ENCODE data around the gene ATP8A1.
"Not testable (repeated sequence)": the region's sequence is repeated elsewhere in the genome, so short reads cannot be mapped to it uniquely, and the experiment has no call there.

ATP8A1 gene

DNA sequence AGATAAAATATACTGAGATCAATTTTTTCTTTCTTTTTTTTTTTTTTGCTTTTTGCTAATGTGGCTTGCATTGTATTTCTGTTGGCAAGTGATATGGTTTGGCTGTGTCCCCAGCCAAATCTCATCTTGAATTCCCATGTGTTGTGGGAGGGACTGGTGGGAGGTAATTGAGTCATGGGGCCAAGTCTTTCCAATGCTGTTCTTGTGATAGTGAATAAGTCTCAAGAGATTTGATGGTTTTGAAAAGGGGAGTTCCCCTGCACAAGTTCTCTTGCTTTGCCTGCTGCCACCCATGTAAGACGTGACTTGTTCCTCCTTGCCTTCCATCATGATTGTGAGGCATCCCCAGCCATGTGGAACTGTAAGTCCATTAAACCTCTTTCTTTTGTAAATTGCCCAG lies 195.7 kb downstream of the ATP8A1 start:
- not testable (repeated sequence) for DNase-seq

DNA sequence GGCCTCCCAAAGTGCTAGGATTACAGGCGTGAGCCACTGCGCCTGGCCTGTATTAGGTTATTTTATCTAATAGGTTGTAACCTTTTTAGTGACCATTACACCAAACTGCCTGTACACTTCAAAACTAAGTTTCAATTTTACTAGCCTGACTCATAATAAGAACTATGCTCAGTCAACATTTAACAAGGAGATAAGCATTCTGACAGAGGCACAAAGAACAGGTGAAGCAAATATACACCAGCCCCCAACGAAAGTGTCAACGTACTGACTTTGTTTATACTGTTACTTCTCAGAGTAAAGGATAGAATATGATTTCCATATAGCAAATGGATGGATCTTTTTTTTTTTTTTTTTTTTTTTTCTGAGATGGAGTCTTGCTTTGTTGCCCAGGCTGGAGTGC lies 196.9 kb downstream of the ATP8A1 start:
- DNase-seq, result no peak

DNA sequence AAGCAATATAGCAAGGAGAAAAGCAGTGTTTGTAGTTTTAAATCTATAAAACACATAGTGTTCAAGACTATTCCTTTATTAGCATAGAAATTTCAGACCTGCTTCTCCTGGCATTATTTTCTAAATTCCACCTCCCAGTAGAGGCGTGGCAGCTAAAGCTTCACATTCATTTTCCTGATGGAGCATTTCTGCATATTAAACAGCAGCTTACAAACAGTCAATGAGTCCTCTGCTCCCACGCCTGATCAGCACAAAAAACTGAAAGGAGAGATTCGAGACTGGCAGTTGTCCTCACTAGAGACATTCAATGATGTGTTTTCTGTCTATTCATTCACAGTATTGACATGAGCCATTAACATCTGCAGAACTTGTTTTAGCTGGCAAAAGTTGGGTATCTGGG lies 198.2 kb downstream of the ATP8A1 start:
- no peak for DNase-seq

DNA sequence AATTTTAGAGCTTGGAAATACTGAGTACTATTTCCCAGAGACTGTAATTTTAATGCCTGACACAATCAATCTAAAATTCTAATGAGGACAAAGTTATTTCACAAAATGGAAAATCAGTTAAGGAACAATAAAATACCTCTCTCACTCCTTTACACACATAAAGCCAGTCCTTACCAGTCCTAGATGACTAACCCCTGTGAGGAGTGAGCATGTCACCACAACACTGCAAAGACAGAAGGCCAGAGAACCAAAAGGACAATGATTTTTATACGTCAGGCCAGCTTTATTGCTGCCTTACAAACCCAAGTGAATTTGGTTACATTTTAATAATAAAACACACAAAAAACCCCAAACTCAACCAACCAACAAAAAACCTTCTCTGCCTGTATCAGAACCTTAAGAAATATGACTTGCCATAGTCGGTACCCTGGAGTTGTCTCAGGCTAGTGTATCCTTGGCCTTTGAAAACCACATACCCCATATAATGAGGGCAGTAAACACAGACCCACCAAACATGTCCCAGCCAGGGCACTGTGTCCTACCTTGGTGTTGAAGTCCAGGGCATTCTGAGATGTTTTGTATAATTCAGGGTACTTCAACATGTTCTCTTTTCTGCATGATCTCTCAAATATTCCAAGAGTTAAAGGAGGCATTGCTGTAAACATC lies 202.0 kb downstream of the ATP8A1 start:
- no peak for DNase-seq

DNA sequence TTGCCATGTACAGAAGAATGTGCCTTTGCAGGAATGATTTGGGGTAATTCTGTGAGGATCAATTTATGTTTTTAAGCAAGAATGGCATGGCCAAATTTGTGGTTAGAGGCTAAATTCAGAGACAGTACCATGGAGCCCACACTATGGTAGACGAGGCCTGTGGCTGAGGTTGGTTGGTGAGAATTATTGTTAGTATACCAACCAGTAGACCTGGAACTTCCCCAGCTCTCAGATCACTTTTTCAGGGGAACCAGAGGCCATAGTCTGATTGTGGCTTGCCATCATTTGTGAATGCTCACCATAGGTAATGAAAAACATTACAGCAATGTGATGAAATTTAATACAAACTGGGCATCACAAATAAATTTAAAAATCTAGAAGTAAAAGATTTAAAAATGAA lies 203.3 kb downstream of the ATP8A1 start:
- DNase-seq, result no peak

DNA sequence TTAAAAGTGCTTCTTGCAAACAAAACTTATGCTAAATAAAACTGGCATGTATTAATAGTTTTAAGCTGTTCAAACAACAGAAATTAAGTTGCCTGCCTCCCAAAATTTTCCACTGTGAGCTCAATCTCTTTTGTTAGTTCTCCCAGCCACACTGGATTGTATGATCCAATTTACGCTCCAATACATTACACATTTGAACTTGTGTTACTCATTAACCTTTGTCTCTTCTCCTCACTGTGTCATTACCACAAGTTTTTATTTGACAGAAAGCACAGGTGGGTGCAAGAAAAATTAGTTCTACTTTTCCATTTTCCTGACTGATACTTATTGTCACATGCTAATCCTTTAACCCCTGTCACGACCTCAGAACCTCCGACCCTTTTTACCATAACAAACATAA lies 204.1 kb downstream of the ATP8A1 start:
- no peak for DNase-seq

DNA sequence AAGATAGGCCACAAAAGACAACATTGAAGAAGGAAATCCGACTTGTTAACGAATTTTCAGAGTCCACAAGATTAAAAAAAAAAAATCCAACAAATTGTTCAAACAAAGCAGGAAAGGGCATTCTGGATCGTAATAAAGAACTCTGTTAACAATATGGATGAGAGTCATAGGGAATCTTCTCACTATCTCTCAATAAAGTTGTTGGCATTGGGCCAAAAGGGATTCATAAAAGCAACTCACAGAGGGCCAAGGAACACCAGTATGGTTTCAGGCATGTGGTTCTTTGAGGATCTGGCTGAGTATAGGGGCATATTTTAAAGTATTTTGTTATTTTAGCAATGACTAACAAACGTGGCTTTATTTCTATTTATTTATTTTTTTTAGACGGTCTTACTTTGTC lies 210.1 kb downstream of the ATP8A1 start:
- DNase-seq, result no peak

DNA sequence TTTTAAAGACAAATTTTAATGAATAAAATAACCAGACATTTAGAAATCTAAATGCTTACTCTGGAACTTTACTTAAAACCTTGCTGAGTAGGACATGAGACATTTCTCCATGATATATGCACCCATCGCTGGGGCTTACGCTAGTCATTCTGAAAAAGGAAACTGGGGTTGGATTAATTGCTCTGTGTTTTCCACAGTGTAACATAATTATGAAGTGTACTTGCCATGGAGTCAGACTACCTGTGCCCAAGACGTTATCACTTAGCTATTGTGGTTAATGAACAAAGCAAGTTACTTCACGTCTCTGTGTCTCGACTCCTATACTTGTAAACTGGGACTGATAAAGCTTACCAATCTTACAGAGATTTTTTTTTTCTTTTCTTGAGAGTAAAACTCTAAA lies 211.9 kb downstream of the ATP8A1 start:
- no peak for DNase-seq

DNA sequence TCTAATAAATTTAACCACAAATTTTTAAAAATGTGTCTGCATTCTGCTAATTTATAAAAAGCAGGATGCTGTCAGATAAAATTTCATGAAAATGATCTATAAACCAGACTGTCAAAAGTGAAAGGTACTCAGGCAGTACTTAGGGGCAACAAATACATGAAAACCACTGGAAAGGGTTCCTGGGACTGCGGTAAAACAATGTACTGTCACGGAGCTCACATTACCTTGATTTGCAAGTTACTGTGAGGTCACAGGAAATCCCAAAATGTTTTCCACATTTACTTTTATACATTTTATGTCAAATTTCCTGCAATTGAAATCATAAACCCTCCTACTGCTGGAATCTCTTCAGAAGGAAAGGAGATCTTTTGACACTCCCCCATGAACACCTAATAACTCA lies 214.3 kb downstream of the ATP8A1 start:
- no peak for DNase-seq

DNA sequence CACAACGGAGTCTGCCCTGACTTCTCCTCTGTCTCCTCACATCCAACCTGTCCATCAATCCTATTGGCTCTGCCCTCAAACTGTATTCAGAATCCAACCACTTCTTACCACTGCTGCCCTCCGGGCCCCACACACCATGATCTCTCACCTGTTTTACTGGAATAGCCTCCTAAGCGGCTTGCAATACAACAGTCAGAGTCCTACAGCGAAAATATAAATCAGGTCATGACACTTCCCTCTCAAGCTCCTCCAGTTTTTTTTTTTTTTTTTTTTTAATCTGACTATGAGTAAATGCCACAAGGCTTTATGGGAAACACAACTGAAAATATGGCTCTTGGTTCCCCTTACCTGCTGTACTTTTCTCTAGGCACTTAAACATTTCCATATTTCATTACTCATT lies 216.8 kb downstream of the ATP8A1 start:
- no peak for DNase-seq

DNA sequence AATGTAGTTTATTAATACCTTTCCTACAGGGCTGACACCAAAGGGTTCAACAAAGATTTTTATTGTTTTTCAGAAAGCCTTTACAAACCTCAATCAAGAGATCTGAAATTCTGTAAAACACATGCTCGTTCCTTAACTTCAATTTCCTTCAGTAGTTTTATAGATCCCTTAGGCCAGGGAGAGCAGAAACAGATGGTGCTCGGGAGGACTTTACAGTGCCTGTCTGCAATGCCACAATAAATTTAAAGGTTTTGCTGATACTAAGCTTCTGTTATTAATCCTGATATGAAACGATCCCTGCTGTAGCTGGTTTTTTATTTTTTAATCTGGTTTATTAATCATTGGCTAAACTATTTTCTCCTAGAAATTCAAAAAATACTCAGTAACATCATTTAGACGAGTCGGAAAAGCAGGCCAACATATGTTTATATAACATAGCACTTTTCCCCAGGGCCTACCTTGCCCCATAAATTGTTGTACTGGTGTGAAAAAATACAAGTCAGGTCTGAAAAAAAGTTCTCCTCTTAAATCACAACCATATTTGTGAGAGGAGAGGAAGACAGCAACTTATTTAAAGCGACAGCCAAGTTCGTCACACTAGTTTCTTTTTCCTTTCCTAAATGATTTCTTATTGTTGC lies 219.9 kb downstream of the ATP8A1 start:
- DNase-seq, result no peak

DNA sequence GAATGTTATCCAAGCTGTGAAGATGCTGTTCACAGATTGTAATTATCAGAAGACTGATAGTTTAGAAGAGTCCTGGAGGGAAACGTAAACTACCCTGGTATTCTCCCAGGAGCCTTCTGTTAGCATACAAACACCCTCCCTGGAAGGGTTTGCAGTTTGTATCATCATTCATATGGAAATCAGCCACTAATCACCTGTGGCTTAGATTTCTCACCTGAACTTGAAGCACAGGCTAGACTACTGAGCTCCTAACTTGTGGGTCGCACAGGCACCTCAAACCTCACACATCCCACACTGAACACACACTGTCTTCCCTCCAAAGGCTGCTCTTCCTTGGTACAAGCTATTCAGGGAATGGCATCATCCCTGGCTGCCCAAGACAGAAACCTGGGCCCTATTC lies 228.9 kb downstream of the ATP8A1 start:
- DNase-seq, result no peak

DNA sequence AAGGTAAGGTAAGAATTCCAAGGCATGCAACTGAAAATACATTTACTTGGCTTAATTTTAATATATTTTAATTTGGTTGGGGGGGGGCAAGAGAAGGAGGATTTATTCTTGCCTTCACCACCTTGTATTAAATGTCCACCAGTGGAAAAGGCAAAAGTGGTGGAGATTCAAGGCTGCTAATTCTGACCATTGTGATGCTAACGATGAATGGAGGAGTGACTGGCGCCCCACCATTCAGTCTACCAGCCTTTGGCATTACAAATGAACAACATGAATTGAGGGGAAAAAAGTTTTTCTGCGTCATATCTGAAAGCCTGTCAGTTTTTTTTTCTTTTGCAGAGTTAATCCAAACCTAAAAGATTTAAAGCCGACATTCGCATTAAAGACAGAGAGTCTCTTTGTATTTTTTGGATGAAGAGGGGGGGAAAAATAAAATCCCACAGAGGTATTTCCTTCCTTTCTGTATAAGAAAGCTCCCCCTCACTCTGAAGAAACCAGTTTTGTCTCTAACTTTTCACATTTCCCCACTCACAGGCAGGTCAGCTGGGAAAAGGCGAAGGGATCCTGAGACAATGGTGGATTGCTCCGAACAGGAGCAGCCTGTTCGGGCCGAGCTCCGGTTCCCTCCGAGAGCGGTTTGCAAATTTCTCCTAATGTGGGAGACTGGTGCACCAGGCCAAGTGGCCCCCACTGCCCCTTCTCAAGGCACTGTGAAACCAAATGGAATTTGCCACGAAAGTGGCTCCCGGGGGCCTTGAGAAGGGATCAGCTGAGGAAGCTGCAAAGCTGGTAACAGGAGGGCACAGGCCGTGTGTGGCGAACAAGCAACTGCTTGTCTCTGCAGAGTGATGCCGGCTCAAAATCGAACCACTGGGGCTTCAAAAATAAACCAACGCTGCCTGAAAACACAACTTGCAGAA lies 231.5 kb downstream of the ATP8A1 start:
- no peak for DNase-seq

DNA sequence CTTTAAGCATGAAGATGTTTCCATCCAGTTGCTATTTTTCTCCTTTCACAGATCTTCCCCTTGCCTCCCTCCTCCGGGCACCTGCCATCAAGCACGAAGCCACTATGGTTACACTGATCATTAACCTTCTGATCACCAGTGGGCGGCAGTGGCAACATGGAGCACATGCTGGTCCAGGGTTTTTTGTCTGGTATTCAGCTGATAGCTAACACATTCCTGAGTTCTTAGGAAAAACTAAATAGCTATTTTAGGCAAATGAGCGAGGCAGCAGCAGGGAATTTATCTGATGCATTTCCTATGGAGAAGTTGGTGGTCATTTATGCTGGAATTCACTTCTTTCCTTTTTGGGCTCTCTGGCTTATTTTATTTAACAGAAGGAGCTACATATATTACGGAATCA lies 236.8 kb downstream of the ATP8A1 start:
- no peak for DNase-seq

DNA sequence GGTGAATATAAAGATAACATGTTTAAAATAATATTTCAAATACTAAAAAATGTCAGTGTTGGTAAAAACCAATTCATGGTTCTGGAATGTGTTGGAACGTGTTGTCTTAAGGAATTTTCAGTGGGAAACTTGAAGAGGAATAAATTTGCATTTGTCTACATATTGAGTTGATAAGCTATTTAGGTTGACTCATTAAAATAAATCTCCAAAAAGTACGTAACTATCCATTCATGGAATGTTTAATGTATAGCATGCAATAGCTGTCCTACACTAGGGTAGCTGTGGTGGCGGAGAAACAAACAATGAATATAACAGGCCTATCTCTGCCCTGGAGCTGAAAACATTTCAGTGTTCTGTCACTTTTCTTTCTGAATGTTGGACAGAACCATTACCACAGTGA lies 239.4 kb downstream of the ATP8A1 start:
- no peak for DNase-seq

DNA sequence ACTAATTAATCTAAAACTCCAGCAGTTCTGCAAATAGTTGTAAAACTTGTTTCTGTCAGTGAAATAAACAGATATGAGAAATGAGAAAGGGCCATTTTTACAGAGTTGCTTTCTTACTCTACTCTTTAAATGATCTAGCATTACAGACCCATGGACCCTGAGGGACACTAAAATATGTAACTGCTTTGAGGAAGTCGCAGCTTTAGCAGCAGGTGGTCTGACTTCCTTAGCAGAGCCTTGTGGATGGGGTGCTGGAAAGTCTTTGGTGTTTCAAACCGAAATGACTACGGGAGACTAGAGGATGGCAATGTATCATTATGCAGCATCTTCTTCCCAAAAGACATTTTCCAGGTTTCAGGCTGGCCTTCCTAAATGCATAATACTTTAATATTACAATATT lies 240.9 kb downstream of the ATP8A1 start:
- no peak for DNase-seq

DNA sequence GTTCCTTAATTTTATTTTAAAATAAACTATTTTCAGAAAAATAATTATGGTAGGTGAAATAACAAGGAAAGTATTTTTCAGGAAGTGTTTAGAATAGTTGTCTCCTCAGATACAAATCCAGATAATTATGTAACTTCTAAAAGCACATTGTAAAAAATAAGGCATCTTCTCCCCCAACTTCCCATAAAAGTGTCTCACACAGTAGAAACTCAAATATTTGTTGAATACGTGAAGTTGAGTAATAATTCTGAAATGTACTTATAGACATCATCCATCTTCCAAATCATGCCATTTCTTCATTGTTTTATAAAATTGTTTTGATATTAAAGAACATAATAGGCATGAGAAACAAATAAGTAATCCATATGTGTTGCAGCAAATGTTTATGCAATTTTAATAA lies 241.6 kb downstream of the ATP8A1 start:
- DNase-seq, result no peak

DNA sequence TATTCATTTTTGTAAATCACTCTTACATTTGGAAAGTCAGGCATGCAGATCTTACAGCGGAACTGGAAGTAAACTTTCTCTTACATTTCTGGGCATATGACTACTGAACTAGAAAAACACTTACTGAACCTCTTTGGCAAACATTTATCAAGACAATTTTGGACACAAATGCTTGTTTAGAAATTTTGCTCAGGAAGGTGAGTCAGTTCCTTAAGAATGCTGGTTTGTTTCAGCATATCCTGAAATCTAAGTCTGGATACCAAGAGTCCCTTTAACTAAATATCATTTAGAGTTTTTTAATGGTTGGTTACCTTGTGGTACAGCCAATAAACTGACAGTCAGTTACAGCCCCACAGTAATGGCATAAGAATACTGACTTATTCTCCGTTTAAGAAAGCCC lies 244.7 kb downstream of the ATP8A1 start:
- no peak for DNase-seq

DNA sequence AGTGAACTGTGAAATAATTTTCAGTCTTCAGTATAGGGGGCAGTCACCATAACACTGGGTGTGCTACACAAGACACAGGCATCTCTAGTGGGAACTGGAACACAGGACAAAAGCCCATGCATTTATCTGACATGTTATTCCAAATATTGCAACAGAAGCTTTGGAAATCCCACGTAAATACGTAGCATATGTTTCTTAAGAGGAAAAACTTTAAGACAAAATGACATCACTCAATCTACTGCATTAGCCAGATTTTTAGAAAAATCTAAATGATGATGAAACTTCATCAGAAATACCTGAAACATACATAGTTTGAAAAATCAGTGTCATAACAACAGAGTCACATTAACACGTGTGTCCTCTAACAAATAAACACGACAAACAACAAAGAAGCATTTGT lies 245.1 kb downstream of the ATP8A1 start:
- no peak for DNase-seq

DNA sequence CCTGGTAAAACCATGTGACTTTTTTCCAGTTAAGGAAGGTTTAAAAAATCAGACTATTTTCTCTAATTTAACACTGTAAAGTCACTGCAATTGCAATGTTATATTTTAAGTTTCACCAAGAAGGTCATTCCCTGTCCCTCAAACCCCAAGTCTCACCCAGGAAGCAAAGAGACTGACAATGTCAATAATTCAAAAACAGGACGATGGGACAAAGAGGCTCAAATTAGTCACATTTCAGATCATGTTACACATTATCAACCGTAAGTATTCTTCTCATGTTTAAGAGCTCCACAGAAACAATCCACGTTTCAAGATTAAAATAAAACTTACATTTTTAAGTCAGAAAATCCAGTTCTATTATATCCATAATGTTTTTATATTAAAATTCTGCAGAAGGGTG lies 246.5 kb downstream of the ATP8A1 start:
- no peak for DNase-seq

DNA sequence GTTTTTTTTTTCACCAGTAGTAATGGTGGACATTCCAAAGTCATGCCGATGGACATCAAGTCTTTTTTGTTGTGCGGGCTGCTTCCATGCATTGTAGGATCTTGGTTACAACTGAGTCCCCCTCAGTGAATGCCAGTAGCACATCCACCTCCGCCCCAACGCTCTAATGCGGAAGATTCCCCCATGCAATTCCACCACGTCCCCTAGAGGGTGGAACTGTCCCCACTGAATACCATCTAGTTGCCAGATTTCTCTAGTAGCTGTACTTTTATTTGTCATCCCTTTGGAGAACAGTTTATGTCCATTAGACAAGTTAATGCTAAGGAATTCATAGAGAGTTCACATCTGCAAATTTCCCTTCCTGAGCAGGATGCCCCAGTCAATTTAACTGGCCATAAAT lies 252.9 kb downstream of the ATP8A1 start:
- DNase-seq, result no peak

DNA sequence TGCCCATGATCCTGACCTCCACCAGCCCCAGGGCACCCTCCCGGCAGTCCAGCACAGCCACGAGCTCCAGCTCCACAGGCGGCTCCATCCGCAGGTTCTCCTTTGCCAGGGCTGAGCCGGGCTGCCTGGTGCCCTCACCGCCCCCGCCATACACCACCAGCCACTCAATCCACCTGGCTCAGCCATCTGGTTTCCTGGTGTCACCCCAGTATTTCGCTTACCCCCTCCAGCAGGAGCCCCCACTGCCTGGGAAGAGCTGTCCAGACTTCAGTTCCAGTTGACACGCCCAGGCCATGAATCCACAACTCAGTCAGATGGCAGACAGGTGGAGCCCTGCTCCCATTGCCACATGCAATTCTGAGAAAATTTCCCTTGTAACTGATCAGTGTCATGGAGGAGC lies 255.7 kb downstream of the ATP8A1 start:
- no peak for DNase-seq

DNA sequence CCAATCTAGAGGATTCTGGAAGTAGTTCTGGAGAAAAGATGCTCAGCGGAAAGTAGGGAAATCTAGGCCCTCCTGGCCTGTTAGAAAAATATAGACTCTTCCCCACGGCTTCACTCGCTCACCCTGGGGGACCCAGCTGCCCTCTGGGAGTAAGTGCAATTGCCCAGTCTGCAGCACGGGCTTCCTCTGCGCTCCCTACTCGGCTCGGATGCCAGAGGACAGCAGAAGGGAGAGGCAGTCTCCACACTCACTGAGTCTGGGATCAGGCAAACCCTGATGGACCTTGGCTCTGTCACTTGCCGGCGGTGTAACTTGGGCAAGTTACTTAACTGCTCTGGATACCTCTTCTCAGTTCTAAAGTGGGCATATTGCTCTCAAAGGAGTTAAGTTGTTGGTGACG lies 257.5 kb downstream of the ATP8A1 start:
- no peak for DNase-seq

DNA sequence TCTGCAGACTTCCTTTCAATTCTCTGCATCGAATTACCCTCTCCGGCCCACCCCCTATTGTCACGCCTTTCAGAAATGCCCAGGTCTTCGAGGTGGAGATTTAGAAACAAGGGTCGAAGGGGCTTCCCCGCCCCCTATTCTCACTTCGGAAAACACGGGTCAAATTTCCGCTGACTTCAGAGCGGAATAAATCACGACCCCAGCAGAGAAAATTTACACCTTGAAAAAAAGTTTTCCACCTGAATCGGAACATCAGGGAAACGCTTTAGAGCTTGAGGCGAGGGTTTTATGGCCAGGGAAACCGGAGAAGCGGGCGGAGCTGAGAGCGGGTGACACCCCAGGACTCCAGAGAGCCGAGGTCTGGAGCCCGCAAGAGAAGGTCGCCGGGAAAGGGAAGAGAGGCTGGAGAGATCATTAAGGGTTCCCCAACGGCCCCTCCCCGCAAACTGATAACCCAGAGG lies 258.0 kb downstream of the ATP8A1 start:
- DNase-seq, result no peak
